ENCODE measurements around the gene TUBB2B. TPM values are rescaled to one million over a fixed set of nuclear protein-coding genes. Genes with fewer than 3 reads are reported as not detected.

The TUBB2B gene
- total RNA-seq, 1 donor, result 2.9 TPM

- no peak for DNase-seq (ENCODE audit: low read depth)
- no peak overlapping the region for H3K4me3 ChIP-seq (ENCODE audit: low read depth, low read length)
- TF ChIP-seq, protein P1, sequence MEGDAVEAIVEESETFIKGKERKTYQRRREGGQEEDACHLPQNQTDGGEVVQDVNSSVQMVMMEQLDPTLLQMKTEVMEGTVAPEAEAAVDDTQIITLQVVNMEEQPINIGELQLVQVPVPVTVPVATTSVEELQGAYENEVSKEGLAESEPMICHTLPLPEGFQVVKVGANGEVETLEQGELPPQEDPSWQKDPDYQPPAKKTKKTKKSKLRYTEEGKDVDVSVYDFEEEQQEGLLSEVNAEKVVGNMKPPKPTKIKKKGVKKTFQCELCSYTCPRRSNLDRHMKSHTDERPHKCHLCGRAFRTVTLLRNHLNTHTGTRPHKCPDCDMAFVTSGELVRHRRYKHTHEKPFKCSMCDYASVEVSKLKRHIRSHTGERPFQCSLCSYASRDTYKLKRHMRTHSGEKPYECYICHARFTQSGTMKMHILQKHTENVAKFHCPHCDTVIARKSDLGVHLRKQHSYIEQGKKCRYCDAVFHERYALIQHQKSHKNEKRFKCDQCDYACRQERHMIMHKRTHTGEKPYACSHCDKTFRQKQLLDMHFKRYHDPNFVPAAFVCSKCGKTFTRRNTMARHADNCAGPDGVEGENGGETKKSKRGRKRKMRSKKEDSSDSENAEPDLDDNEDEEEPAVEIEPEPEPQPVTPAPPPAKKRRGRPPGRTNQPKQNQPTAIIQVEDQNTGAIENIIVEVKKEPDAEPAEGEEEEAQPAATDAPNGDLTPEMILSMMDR (IDR thresholded peaks at IDR 0.05; ENCODE audit: insufficient read depth, low read length), result no peak
Measured at GRCh38 chr6:3270258-3270657, 42.8 kb upstream of the TUBB2B start.

GRCh38 chr6:3269281-3269975, 42.0 kb upstream of the TUBB2B start:
- DNase-seq (ENCODE audit: low read depth), result no peak
- TF ChIP-seq, protein P1 (IDR thresholded peaks at IDR 0.05; ENCODE audit: insufficient read depth, low read length), result no peak
- H3K4me3 ChIP-seq (ENCODE audit: low read depth, low read length), result no peak overlapping the region

GRCh38 chr6:3268680-3269079, 41.2 kb upstream of the TUBB2B start:
- H3K4me3 ChIP-seq (ENCODE audit: low read depth, low read length), result no peak overlapping the region
- TF ChIP-seq, protein P1 (IDR thresholded peaks at IDR 0.05; ENCODE audit: insufficient read depth, low read length), result no peak
- no peak for DNase-seq (ENCODE audit: low read depth)

- TF ChIP-seq, protein P1 (IDR thresholded peaks at IDR 0.05; ENCODE audit: insufficient read depth, low read length), result no peak
Measured at GRCh38 chr6:3267162-3267561, 39.7 kb upstream of the TUBB2B start.

GRCh38 chr6:3266170-3266569, 38.7 kb upstream of the TUBB2B start:
- DNase-seq (ENCODE audit: low read depth), result no peak
- H3K4me3 ChIP-seq (ENCODE audit: low read depth, low read length), result no peak overlapping the region
- TF ChIP-seq, protein P1 (IDR thresholded peaks at IDR 0.05; ENCODE audit: insufficient read depth, low read length), result no peak

More at GRCh38 chr6:3267162-3267561, 39.7 kb upstream of the TUBB2B start:
- H3K4me3 ChIP-seq (ENCODE audit: low read depth, low read length), result no peak overlapping the region
- no peak for DNase-seq (ENCODE audit: low read depth)

- H3K4me3 ChIP-seq (ENCODE audit: low read depth, low read length), result no peak overlapping the region
- TF ChIP-seq, protein P1 (IDR thresholded peaks at IDR 0.05; ENCODE audit: insufficient read depth, low read length), result no peak
- DNase-seq (ENCODE audit: low read depth), result no peak
Measured at GRCh38 chr6:3265671-3266070, 38.2 kb upstream of the TUBB2B start.

DNA sequence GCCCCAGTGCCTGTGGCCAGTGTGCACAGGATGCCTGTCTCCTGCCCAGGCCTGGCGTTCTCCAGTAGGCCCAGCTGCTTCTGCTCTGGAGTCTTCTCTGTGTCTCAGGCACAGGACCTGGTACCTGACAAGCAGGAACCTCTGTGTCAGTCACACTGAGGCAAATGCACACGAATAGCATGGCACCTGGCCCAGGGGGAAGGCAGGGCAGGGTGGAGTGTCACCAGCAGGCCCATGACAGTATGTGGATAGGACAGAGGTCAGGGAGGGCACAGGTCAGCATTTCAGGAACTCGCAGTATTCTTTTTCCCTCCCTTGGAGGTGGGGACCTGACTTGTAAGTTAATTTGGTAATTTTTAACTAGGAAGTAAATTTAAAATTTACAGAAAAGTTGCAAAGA, 36.9 kb upstream of the TUBB2B start:
- TF ChIP-seq, protein P1 (IDR thresholded peaks at IDR 0.05; ENCODE audit: insufficient read depth, low read length), result no peak
- H3K4me3 ChIP-seq (ENCODE audit: low read depth, low read length), result no peak overlapping the region
- no peak for DNase-seq (ENCODE audit: low read depth)

Data from fibroblast of the aortic adventitia (primary cell).